NCI-H146 treated with DMSO at 0.1 percent for 48 hours (cell line): ENCODE measurements around the gene ENPP5.

Experiments used
- DNase-seq: peaks from one replicate; lab custom pipeline; 2025; ENCODE audit not compliant: unreplicated experiment; lab: John Stamatoyannopoulos, UW

The ENPP5 gene

GRCh38 chr6:46113370-46113769 lies 57.4 kb downstream of the ENPP5 start:
- DNase-seq, result peak; percentile 92
